Suppressor macrophage treated with lipopolysaccharide for 1 hour (primary cell): ENCODE results near the gene LSM11.

Source experiments
- DNase-seq, 3 donors: peaks; one replicate each; pipeline ENCODE4 v3.0.0-alpha.2; 2020 to 2022

The LSM11 gene

DNA sequence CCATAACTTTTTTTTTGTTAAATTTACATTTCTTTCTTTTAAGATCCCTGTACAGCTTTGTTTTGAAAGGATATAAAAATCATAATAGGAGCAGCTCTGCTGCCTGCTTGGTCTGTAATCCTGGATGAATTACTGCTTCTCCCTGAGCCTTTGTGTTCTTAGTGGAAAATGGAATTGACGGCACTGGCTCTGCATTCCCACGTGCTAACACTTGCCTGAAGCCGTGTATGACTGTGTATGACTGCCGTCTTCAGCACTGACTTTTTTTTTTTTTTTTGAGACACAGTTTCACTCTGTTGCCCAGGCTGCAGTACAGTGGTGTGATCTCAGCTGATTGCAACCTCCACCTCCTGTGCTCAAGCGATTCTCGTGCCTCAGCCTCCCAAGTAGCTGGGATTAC is 7.5 kb upstream of the LSM11 start:
- no peak for DNase-seq

DNA sequence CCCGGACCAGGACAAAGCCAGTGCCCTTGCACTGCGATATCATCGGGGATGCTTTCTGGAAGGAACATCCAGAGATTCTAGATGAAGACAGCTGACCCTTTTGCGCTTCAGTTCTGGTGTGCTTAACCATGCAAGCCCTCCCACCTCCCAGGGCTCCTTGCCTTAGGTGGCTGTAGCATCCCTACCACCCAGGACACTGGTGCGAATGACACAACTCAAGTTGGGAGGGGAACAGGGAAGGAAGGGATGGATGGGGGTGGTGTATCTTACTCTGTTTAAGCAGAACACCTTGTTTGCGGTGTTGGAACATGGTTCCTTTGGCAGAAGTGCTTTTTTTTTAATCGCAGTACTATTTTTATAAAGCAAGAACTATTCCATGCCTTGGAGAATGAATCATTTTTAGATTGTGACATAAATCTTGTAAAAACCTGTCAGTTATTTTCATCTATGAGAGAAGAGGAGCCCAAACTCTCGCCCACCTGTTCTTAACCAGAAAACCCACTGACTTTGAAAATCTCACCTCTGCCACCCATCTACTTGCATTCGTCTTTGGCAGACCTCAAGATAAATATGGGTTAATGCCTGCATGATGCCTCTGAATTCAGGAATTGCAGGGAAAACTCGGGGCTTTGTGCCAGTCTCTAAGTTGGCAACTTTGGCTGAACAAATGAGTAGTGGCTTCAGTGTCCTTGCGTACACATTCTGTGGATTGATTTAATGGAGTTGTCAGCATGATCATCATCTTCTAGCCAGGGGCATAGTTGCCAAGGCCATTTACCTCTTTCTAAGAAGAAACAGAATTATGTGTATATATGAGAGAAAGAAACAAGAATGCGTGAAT is 3.9 kb upstream of the LSM11 start:
- DNase-seq, result no peak

- DNase-seq, result peak in 2 of 3 donors; percentile 11 to 26
These were observed 3.3 kb upstream of the LSM11 start for GRCh38 chr5:157740229-157740610.

- no peak for DNase-seq
These were observed 2.4 kb upstream of the LSM11 start for GRCh38 chr5:157741131-157741530.

DNA sequence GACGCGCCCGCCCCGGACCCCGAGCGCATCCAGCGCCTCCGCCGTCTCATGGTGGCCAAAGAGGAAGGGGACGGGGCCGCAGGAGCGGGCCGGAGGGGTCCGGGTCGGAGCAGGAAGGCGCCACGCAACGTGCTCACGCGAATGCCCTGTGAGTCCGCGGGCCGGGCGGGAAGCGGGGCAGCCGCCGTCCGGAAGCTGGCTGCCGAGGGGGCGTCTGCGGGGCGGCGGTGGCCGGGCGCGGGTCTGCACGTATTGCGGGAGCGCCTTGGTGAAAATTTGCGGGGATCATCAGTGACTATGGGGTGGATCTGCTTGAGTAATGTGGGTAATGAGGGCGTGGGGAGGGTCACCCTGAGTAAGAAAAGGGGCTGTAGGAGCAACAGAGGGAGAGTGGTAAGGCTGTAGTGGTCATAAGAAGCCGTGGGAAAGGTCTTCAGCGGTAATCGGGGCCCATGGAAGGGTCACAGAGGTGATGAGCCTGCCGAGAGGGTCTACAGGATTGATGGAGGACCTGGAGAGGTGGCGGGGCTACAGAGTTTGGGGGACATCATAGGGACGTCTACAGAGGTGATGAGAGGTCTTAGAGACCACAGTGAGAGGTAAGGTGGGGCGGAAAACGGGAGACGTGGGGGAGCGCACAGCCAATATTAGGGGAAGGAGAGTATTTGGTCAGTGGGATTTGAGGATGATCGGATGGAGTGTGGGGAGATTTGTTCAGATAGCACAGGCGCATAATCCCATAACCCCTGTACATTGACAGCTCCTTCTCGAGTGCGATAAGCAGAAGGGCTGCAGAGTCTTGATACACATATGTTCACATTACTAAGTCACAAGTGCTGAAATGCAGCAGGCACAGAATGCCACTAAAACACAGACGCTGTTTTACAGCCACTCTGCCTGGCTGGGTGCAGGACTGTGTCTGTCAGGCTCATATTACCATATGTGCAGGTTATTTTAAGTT is 819 bp downstream of the LSM11 start:
- DNase-seq, result peak; percentile 19 to 64 (median 41)

DNA sequence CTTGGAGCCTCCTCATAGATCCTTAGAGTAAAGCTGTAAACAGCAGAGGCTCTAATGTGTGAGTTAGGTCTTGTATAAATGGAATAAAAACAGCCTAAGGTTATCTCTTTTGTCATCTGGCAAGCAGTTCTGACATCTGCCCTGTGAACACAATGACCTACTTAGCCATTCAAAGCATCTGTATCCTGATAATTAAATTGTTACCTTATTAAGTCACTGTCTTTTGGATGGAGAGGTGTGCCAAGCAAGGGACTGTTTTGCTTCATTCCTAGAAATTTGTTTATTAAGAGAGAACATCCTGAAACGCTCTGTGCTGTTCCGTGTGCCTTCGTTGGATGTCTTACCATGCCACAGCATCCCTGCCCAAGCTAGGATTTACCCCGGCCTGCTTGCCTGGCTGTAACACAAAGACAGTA is 1.5 kb downstream of the LSM11 start:
- DNase-seq, result peak in 1 of 3 donors; percentile 10

DNA sequence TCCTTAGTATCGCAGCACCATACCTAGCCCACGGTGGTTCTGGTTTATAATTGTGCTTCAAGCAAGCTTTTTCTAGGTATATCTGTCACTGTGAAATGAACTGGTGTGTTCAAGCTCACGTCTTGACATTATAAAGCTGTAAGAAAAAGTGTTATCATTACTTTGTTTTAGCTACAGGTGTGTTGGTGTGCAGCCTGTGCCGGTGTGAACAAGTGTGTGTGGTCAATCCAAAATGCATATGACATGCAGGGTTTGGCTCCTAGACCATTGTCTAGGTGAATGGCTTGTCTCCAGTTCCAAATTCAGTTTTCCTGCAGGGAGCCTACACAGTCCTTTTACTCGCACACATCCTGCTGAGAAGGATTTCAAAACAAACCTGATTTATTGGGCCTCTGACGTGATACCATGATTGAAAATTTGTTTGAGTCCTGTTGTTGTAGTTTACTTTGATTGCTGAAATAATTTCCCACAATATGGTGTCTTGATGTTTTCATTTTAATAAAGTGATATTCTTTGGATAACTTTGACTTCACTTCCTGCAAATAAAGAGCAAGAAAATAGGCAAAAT is 3.7 kb downstream of the LSM11 start:
- DNase-seq, result peak in 1 of 3 donors; percentile 15

- no peak for DNase-seq
These were observed 4.5 kb downstream of the LSM11 start for GRCh38 chr5:157747766-157748700.

DNA sequence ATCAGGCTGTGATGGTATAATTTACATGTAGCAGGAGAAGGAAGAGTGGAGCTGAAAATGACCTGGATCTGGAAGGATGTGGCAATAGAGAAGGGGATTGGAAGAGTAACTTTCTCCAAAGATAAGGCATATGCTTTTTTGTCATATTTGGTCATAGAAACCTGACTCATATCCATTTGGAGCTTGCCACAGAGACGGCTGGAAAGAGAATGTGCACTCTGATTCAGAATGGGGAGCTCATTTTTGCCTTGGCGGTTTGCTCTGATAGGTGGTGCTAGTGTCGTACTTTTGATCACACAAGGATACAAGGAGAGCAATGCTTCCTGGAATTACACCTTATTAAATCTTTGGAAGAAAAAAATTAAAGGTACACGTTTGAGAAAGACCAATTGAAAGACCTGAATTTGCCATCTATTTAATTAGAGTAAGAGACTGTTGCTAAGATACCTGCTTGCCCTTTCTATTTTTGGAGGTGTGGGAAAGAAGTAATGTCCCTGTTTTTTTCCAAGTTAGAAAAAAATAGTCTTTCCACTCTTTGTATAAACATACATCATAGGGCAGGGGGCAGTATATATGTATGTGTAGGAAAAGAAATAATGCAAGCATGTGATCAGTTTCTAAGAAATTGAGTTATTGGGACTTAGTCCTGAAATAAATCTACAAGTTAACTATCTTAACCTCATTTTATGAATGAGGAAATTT is 5.4 kb downstream of the LSM11 start:
- peak in 1 of 3 donors; percentile 8 for DNase-seq

GRCh38 chr5:157749462-157749799 is 5.9 kb downstream of the LSM11 start:
- DNase-seq, result no peak

- DNase-seq, result no peak
These were observed 6.8 kb downstream of the LSM11 start for GRCh38 chr5:157750320-157750719.

DNA sequence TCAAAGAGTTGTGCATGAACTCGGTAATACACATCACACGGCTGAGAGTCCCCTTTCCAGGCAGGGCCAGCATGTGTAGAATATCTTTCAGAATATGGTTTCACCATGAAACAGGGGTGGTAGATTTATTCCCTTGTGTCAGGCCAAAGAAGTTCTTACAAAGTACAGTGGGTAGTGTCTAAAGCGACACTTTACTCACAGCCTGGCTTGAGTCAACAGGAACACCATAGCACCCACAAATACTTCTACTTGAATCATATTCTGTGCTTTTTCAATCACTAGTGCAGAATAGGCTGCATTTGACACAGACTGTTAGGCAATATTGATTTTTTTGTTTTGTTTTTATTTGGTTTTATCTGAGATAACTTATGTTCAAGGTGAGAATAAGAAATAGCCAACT is 12.6 kb downstream of the LSM11 start:
- no peak for DNase-seq

DNA sequence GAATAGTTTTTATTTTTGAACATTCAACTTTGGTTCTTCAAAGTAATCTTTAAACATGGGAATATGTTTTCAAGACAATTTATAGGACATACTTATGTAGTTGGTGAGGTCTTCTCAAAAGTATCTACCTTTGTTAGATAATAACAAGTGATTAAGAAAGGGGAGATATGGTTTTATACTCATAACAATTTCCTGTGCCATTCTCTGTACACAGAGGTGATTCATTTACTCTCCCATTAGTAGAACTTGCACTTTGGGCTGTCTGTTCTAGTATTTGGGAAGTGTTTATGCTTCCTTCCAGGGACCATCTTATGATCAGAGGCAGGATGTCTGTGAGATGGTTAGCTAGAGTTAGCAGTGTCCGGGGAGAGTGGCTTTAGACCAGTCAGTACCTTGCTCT is 15.2 kb downstream of the LSM11 start:
- DNase-seq, result no peak

DNA sequence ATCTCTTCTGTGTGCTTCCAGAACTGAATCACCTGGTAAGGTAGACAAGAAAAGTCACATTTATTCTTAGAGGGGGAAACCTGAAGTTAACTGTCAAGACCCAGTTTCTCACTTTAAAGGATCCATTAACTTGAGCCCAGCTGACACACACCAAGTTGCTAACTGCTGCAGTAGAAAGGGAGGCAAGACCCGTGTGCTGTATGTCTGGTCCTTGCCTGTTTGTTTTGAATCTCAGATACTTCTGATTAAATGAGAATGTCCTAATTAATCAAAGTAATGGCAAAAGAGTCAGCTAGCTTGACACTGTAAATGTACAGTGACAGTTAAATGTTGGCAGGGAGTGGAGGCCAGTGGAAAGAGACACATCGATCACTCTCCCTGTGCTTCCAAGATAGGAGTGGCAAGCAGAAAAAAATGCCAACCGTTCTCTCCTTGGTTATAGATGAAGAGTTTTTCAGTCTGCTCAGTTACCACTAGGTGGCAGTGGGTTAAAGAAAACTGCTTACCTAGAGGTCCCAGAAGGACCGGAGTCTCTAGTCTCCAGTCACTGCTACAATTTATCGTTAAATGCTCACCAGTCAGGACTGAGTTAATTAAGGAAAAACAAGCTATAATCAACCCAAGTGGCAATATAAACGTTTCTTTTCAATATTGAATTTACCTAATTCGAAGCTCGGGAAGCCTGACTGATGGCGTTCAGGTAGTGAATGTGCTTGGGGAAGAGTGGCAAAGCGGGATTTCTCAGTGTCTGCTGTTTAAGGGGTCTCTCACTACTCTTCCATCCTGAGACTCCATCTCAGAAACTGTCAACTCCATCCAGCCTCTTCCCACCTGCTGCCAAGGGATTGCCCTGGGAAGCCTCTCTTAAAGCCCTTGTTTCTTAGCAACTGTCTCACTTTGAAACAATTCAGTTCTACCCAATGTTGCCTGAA is 18.4 kb downstream of the LSM11 start:
- peak; percentile 63 to 70 (median 69) for DNase-seq

DNA sequence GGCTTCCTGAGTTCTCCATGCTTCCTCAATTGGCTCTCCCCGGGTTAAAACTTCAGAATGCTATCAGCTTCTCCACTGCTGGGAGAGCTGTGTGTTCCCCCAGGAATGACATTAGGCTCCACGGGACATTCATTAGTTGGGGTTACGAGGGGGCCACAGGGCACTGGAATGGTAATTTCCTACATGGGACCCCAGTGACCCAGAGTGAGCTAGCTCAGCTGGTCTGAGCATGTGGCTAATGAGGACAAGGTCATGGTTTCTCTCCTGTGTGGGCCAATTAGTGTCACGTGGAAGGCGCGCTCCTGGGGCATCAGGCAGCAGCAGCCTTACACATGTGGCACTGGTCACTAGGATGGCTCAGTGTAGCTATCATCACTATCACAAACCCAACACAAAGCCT is 21.0 kb downstream of the LSM11 start:
- no peak for DNase-seq

DNA sequence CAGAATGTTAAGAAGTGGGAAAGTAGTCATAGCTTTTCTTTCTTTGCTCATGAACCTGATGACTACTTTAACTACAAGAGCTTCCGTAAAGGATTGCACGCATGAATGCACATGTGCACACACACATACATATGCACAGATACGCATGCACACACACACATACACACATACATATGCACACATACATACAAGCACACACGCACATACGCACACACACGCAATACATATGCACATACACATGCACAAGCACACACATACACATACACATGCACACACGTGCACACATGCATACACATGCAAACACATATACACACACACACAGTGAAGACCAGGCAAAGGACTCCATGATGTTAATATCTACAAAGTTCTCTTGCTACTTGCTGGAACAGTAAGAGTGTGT is 22.9 kb downstream of the LSM11 start:
- DNase-seq, result no peak

- no peak for DNase-seq
These were observed 23.4 kb downstream of the LSM11 start for GRCh38 chr5:157766902-157767301.

GRCh38 chr5:157767689-157768088 is 24.2 kb downstream of the LSM11 start:
- no peak for DNase-seq

DNA sequence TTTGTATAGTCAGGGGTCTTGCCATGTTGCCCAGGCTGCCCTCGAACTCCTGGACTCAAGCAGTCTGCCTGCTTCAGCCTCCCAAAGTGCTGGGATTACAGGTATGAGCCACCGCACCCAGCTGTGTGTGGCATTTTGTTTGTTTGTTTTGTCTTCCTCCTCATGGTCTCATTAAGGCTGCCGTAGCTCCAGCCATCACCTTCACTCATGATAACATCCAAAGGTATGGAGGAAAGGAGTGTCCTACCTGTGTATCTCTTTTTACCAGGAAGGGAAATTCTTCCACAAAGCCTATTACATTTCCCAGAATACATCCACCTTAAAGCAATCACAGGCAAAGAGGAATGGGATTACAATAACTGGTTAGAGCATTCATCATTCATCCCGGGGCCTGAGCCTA is 27.2 kb downstream of the LSM11 start:
- no peak for DNase-seq

GRCh38 chr5:157772127-157772526 is 28.6 kb downstream of the LSM11 start:
- DNase-seq, result no peak
